ENCODE measurements around the gene GAB1.

- no peak for TF ChIP-seq CTCF (IDR thresholded peaks at IDR 0.05)
- no peak for TF ChIP-seq EP300 (IDR thresholded peaks at IDR 0.05)
- TF ChIP-seq POLR2A (IDR thresholded peaks at IDR 0.05), result no peak
- no peak for TF ChIP-seq POLR2AphosphoS5 (IDR thresholded peaks at IDR 0.05)
These were observed 178.2 kb downstream of the GAB1 start for GRCh38 chr4:143514901-143515300.
